ENCODE data around the gene ANO6.

DNA sequence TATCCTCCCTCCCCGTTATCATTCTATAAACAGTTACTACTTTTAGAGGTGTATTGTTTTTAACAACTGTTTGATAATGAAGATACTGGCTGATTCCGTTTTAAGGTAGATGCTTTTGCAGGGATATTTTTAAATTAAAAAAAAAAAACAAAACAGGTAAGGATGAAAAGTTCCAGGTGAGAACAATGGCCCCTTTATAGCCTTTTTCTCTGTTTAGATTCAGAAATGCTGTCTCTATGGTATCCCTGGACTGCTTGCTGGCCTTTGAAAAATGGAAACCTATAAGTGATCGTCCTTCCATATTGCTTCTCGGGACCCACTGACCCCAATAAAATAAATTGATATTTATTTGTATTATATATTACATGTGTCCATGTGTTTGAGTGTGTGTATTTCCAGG is 23.2 kb upstream of the ANO6 start:
- TF ChIP-seq CTCF (IDR thresholded peaks at IDR 0.05; ENCODE audit: low read depth, low read length) (no peak), POLR2A (IDR thresholded peaks at IDR 0.05; ENCODE audit: extremely low read depth, insufficient read length) (no peak), MYC (IDR thresholded peaks at IDR 0.05; ENCODE audit: low read depth, low read length) (no peak)

Measured in NB4 (cell line).